ENCODE results near the gene FER. TPM values are rescaled to one million over a fixed set of nuclear protein-coding genes. Genes with fewer than 3 reads are reported as not detected.
"Not testable (repeated sequence)": the region's sequence is repeated elsewhere in the genome, so short reads cannot be mapped to it uniquely, and the experiment has no call there.

Gene FER
- total RNA-seq, 2 experiments from 2014 or later, result 5.9 to 8.0 TPM

- POLR2A ChIA-PET, result no interaction called here
- ATAC-seq (no peak), DNase-seq (no peak)
- no peaks in the 10 kb centered on the region for H3K27me3 Mint-ChIP-seq (ENCODE audit: low read depth)
- H3K9me3 Mint-ChIP-seq (ENCODE audit: insufficient read depth), result no peaks in the 10 kb centered on the region
- no peak overlapping the region for H3K4me3 Mint-ChIP-seq
- CTCF ChIA-PET, result interaction anchor here (0.6 kb wide), 1 partner anchor 512 kb away, joined by 3 read pairs; no protein-coding TSS in a partner anchor
- no peak overlapping the region for H3K27ac Mint-ChIP-seq
- H3K4me1 Mint-ChIP-seq (ENCODE audit: low read depth), result no peaks in the 10 kb centered on the region
- no peaks in the 10 kb centered on the region for H3K36me3 Mint-ChIP-seq (ENCODE audit: low read depth)
Measured at GRCh38 chr5:109035436-109035835, 287.7 kb downstream of the FER start.

DNA sequence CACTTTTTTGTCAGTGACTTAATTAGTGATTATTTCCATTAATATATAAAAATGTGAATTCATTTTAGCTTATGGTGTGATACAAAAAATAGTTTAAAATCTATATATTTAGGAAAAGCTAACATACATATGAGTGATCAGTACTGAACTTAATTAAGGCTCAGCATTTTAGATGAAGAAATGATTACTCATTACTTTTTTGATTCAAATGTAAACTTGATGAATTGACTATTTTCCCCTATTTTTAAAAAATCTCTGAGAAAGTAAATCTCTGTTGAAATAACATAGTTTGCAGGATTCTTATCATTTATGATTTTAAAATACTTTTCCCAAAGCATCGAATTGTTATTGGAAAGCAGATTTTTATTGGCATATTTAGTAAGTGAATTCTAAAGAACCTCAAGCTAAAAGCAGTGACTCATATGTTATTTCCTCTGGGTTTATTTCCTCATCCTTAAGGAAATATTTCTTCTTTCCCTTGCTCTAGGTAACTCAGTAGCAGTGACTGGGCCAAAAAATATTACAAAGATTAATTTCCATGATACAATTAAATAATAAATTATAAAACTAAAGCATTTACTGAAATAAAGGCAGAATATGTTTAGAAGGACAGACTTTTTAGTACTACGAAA, 290.6 kb downstream of the FER start:
- no peaks in the 10 kb centered on the region for H3K9me3 Mint-ChIP-seq (ENCODE audit: insufficient read depth)
- ATAC-seq, result no peak

GRCh38 chr5:109041317-109041716, 293.6 kb downstream of the FER start:
- ChIA-PET CTCF (interaction anchor here (0.7 kb wide), 1 partner anchor 9 kb away, joined by 3 read pairs; no protein-coding TSS in a partner anchor), POLR2A (no interaction called here)
- H3K36me3 Mint-ChIP-seq (ENCODE audit: low read depth), result no peaks in the 10 kb centered on the region
- ATAC-seq, result no peak
- H3K4me1 Mint-ChIP-seq (ENCODE audit: low read depth), result no peaks in the 10 kb centered on the region
- DNase-seq, result no peak
- H3K9me3 Mint-ChIP-seq (ENCODE audit: insufficient read depth), result no peaks in the 10 kb centered on the region
- no peak overlapping the region for H3K27ac Mint-ChIP-seq
- no peaks in the 10 kb centered on the region for H3K27me3 Mint-ChIP-seq (ENCODE audit: low read depth)
- H3K4me3 Mint-ChIP-seq, result no peak overlapping the region

More for the DNA sequence above, 290.6 kb downstream of the FER start:
- Mint-ChIP-seq H3K4me3 (no peak overlapping the region), H3K36me3 (ENCODE audit: low read depth) (no peaks in the 10 kb centered on the region), H3K27ac (no peak overlapping the region), H3K27me3 (ENCODE audit: low read depth) (no peaks in the 10 kb centered on the region), H3K4me1 (ENCODE audit: low read depth) (no peaks in the 10 kb centered on the region)
- CTCF ChIA-PET, result no interaction called here
- no peak for DNase-seq
- POLR2A ChIA-PET, result no interaction called here

DNA sequence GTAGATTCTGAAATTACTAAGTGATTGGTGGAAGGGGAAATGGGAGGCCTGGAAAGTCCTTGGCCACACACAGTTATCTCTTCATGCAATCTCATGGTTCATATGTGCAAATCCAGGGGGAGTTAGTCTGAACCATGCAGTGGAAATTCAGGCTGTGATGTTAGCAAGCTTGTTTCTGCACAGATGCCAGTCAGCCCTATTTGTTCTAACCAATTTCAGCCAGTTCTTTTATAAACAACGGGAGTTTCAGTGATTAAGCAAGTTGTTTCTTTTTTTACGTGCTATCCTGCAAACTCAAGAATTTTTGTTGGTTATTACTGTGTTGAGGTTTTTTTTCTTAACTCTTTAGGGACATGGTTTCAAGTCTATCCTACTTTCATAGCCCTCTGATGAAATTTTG, 298.0 kb downstream of the FER start:
- Mint-ChIP-seq H3K9me3 (ENCODE audit: insufficient read depth) (no peaks in the 10 kb centered on the region), H3K36me3 (ENCODE audit: low read depth) (no peaks in the 10 kb centered on the region), H3K27ac (no peak overlapping the region), H3K27me3 (ENCODE audit: low read depth) (no peaks in the 10 kb centered on the region), H3K4me3 (no peak overlapping the region), H3K4me1 (ENCODE audit: low read depth) (no peaks in the 10 kb centered on the region)
- ATAC-seq, result no peak
- ChIA-PET CTCF (interaction anchor here (0.5 kb wide), 1 partner anchor 138 kb away, joined by 4 read pairs; no protein-coding TSS in a partner anchor), POLR2A (no interaction called here)
- no peak for DNase-seq

GRCh38 chr5:109049565-109049964, 301.9 kb downstream of the FER start:
- no peak overlapping the region for H3K4me3 Mint-ChIP-seq

GRCh38 chr5:109050321-109050720, 302.6 kb downstream of the FER start:
- H3K27me3 Mint-ChIP-seq (ENCODE audit: low read depth); POLR2A ChIA-PET; H3K27ac Mint-ChIP-seq; H3K4me3 Mint-ChIP-seq; H3K36me3 Mint-ChIP-seq (ENCODE audit: low read depth); H3K4me1 Mint-ChIP-seq (ENCODE audit: low read depth); H3K9me3 Mint-ChIP-seq (ENCODE audit: insufficient read depth); ATAC-seq; DNase-seq: not testable (repeated sequence)
- CTCF ChIA-PET, result interaction anchor here (1.0 kb wide), 1 partner anchor 9 kb away, joined by 3 read pairs; no protein-coding TSS in a partner anchor

More at GRCh38 chr5:109049565-109049964, 301.9 kb downstream of the FER start:
- CTCF ChIA-PET, result interaction anchor here (0.7 kb wide), 1 partner anchor 1525 kb away, joined by 3 read pairs; no protein-coding TSS in a partner anchor
- Mint-ChIP-seq H3K36me3 (ENCODE audit: low read depth) (no peaks in the 10 kb centered on the region), H3K27me3 (ENCODE audit: low read depth) (no peaks in the 10 kb centered on the region), H3K9me3 (ENCODE audit: insufficient read depth) (no peaks in the 10 kb centered on the region), H3K27ac (no peak overlapping the region), H3K4me1 (ENCODE audit: low read depth) (no peaks in the 10 kb centered on the region)
- ATAC-seq, result no peak
- POLR2A ChIA-PET, result interaction anchor here (0.7 kb wide), 1 partner anchor 12 kb away, joined by 3 read pairs; no protein-coding TSS in a partner anchor
- DNase-seq, result no peak

GRCh38 chr5:109052216-109052615, 304.5 kb downstream of the FER start:
- ATAC-seq; H3K9me3 Mint-ChIP-seq (ENCODE audit: insufficient read depth); H3K4me1 Mint-ChIP-seq (ENCODE audit: low read depth); H3K4me3 Mint-ChIP-seq; H3K27me3 Mint-ChIP-seq (ENCODE audit: low read depth); POLR2A ChIA-PET; CTCF ChIA-PET; DNase-seq; H3K27ac Mint-ChIP-seq; H3K36me3 Mint-ChIP-seq (ENCODE audit: low read depth): not testable (repeated sequence)

GRCh38 chr5:109053995-109054417, 306.3 kb downstream of the FER start:
- Mint-ChIP-seq H3K4me1 (ENCODE audit: low read depth) (no peaks in the 10 kb centered on the region), H3K9me3 (ENCODE audit: insufficient read depth) (no peaks in the 10 kb centered on the region), H3K27ac (no peak overlapping the region), H3K36me3 (ENCODE audit: low read depth) (no peaks in the 10 kb centered on the region), H3K27me3 (ENCODE audit: low read depth) (no peaks in the 10 kb centered on the region), H3K4me3 (no peak overlapping the region)
- POLR2A ChIA-PET, result no interaction called here
- no peak for DNase-seq
- CTCF ChIA-PET, result no interaction called here
- ATAC-seq, result no peak

GRCh38 chr5:109060378-109061025, 312.8 kb downstream of the FER start:
- no peaks in the 10 kb centered on the region for H3K27me3 Mint-ChIP-seq (ENCODE audit: low read depth)
- DNase-seq (no peak), ATAC-seq (no peak)
- H3K36me3 Mint-ChIP-seq (ENCODE audit: low read depth), result no peaks in the 10 kb centered on the region
- no peak overlapping the region for H3K27ac Mint-ChIP-seq
- no peak overlapping the region for H3K4me3 Mint-ChIP-seq
- no peaks in the 10 kb centered on the region for H3K9me3 Mint-ChIP-seq (ENCODE audit: insufficient read depth)
- POLR2A ChIA-PET, result no interaction called here
- H3K4me1 Mint-ChIP-seq (ENCODE audit: low read depth), result no peaks in the 10 kb centered on the region
- CTCF ChIA-PET, result no interaction called here

DNA sequence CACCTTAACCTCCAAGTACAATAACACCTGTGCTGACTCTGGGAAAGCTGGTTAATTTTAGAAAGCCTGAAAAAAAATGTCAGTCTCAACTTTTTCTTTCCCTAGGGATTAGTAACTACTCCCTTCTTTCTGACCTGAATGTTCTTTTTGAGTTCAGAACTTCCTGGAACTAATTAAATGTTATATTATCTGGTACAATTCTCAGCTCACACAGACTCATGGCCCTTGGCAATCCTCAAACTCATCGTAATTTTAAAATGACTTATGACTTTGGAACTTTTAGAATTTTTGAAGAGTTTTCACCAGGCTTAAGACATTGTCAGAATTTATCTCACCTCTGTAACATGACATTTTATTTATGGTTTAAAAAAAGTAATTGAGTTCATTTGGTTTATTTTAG, 315.0 kb downstream of the FER start:
- Mint-ChIP-seq H3K27me3 (ENCODE audit: low read depth) (no peaks in the 10 kb centered on the region), H3K36me3 (ENCODE audit: low read depth) (no peaks in the 10 kb centered on the region), H3K27ac (no peak overlapping the region), H3K4me1 (ENCODE audit: low read depth) (no peaks in the 10 kb centered on the region), H3K4me3 (no peak overlapping the region), H3K9me3 (ENCODE audit: insufficient read depth) (no peaks in the 10 kb centered on the region)
- DNase-seq (no peak), ATAC-seq (no peak)
- POLR2A ChIA-PET, result no interaction called here
- CTCF ChIA-PET, result interaction anchor here (1.0 kb wide), 1 partner anchor 24 kb away, joined by 3 read pairs; no protein-coding TSS in a partner anchor

DNA sequence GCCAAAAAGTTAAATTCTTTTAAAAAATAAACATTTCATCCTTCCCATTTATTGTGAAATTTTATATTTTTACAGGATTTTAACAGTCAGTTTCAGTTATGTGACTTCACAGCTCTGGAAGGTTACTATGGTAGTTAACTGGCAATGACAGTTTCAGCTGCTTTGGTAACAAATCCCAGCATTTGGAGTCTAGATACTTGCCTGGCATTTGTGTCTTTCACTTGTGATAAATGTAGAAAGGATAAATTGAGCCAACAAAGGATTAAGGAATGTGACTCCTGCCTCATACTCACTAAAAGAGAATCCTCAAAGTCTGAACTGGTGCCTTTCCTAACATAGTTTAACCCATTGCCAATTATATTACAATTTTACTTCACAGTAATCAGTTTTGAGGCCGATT, 315.5 kb downstream of the FER start:
- no peak overlapping the region for H3K27ac Mint-ChIP-seq
- POLR2A ChIA-PET, result no interaction called here
- H3K36me3 Mint-ChIP-seq (ENCODE audit: low read depth), result no peaks in the 10 kb centered on the region
- CTCF ChIA-PET, result no interaction called here
- no peaks in the 10 kb centered on the region for H3K4me1 Mint-ChIP-seq (ENCODE audit: low read depth)
- ATAC-seq (no peak), DNase-seq (no peak)
- no peaks in the 10 kb centered on the region for H3K27me3 Mint-ChIP-seq (ENCODE audit: low read depth)
- no peak overlapping the region for H3K4me3 Mint-ChIP-seq
- no peaks in the 10 kb centered on the region for H3K9me3 Mint-ChIP-seq (ENCODE audit: insufficient read depth)

DNA sequence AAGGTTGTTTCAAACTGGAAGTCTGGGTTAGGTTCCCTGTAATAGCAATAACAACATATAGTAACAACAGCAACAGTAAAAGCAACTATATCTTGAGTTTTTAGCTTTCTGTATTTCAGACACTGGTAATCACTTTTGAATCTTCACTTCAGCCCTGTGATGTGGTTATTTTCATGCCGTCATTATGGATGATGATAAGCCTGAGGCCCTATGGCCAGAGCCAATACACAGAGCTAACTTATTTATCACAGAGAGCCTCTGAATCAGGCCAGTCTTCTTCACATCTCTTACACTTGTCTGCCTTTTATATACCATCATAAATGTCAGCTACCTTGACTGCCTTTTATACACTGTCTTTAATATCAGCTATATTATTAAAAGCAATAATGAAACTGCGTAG, 329.0 kb downstream of the FER start:
- H3K27ac Mint-ChIP-seq, result no peak overlapping the region
- POLR2A ChIA-PET, result no interaction called here
- CTCF ChIA-PET, result interaction anchor here (0.6 kb wide), 1 partner anchor 20 kb away, joined by 3 read pairs; no protein-coding TSS in a partner anchor
- H3K27me3 Mint-ChIP-seq (ENCODE audit: low read depth), result no peaks in the 10 kb centered on the region
- DNase-seq (no peak), ATAC-seq (no peak)
- no peaks in the 10 kb centered on the region for H3K9me3 Mint-ChIP-seq (ENCODE audit: insufficient read depth)
- H3K4me3 Mint-ChIP-seq, result no peak overlapping the region
- H3K36me3 Mint-ChIP-seq (ENCODE audit: low read depth), result no peaks in the 10 kb centered on the region
- H3K4me1 Mint-ChIP-seq (ENCODE audit: low read depth), result no peaks in the 10 kb centered on the region

All from activated CD8-positive, alpha-beta T cell treated with anti-CD3 and anti-CD28 coated beads, Interleukin-2, amount 10 ng/mL, durations not matched to agents 7 days and 5 days (primary cell).